ENCODE results near the gene S100A7. TPM values are rescaled to one million over a fixed set of nuclear protein-coding genes. Genes with fewer than 3 reads are reported as not detected.

S100A7 gene
- total RNA-seq (not detected), polyA plus RNA-seq (not detected)

DNA sequence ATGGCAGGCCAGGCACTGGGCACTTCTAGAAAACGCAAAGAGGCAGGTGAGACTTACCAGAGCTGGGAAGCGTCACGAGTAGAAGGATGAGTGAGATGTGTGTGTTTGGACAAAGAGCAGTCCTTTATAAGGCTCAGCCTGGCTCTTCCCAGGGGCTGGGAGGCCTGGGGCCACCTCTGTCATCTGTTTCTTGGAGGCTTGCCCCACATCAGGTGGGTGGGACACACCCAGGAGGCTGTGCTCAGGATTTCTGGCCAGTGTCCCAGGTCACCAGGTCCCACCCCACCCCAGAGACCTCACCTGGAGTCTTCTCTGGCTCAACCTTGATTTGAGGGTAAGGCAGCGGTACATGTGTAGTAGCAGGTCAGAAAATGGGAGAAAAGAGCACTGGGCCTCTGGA lies at the start of gene S100A7:
Gene S100A7, minus strand, starts transcription at position 101 of the 400 bp plus-strand sequence. CDS start 1,638 bp downstream, outside the sequence.
- no peak for DNase-seq (ENCODE audit: low spot score)
- no peaks in the 10 kb centered on the region for H3K36me3 ChIP-seq (ENCODE audit: control insufficient read depth in 4 of 4, insufficient read depth in 3 of 4, low read depth in 1 of 4, low read length in 3 of 4)
- H3K27me3 ChIP-seq (ENCODE audit: control insufficient read depth in 4 of 4, insufficient read depth in 4 of 4, low read length in 3 of 4): peaks cover 0 to 3% (median 0%) of the 10 kb centered on the region in 4 donors
- H3K4me3 ChIP-seq (ENCODE audit: low read depth in 1 of 3, low read length in 3 of 3): no peak within 1 kb of the TSS
- H3K9me3 ChIP-seq (ENCODE audit: control insufficient read depth in 4 of 4, low read length in 3 of 4): no peaks in the 10 kb centered on the region
- H3K27ac ChIP-seq (ENCODE audit: low read depth in 1 of 2, low read length in 2 of 2): no peak within 1 kb of the TSS
- H3K4me1 ChIP-seq (ENCODE audit: control insufficient read depth in 4 of 4, insufficient read depth in 4 of 4, low read length in 3 of 4): no peaks in the 10 kb centered on the region
- TF ChIP-seq EGR1 (IDR thresholded peaks at IDR 0.05; ENCODE audit: low read depth in 2 of 2) (no peak), GABPA (IDR thresholded peaks at IDR 0.05 in 1 of 2, conservative IDR thresholded peaks at IDR 0.05 in 1 of 2) (no peak), JUND (IDR thresholded peaks at IDR 0.05) (no peak), RXRA (IDR thresholded peaks at IDR 0.05) (no peak), TAF1 (conservative IDR thresholded peaks at IDR 0.05) (no peak), HNF4G (IDR thresholded peaks at IDR 0.05) (no peak), NR2F2 (IDR thresholded peaks at IDR 0.05) (no peak), HNF4A (conservative IDR thresholded peaks at IDR 0.05) (no peak), RAD21 (IDR thresholded peaks at IDR 0.05) (no peak), FOXA1 (IDR thresholded peaks at IDR 0.05) (no peak), YY1 (IDR thresholded peaks at IDR 0.05) (no peak), SP1 (IDR thresholded peaks at IDR 0.05) (no peak), FOXA2 (IDR thresholded peaks at IDR 0.05) (no peak)
- TF ChIP-seq, protein P1, sequence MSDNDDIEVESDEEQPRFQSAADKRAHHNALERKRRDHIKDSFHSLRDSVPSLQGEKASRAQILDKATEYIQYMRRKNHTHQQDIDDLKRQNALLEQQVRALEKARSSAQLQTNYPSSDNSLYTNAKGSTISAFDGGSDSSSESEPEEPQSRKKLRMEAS (IDR thresholded peaks at IDR 0.05): no peak
- TF ChIP-seq, protein P2, sequence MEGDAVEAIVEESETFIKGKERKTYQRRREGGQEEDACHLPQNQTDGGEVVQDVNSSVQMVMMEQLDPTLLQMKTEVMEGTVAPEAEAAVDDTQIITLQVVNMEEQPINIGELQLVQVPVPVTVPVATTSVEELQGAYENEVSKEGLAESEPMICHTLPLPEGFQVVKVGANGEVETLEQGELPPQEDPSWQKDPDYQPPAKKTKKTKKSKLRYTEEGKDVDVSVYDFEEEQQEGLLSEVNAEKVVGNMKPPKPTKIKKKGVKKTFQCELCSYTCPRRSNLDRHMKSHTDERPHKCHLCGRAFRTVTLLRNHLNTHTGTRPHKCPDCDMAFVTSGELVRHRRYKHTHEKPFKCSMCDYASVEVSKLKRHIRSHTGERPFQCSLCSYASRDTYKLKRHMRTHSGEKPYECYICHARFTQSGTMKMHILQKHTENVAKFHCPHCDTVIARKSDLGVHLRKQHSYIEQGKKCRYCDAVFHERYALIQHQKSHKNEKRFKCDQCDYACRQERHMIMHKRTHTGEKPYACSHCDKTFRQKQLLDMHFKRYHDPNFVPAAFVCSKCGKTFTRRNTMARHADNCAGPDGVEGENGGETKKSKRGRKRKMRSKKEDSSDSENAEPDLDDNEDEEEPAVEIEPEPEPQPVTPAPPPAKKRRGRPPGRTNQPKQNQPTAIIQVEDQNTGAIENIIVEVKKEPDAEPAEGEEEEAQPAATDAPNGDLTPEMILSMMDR (IDR thresholded peaks at IDR 0.05; ENCODE audit: low read depth, low read length, missing input control): no peak
- TF ChIP-seq, protein P3, sequence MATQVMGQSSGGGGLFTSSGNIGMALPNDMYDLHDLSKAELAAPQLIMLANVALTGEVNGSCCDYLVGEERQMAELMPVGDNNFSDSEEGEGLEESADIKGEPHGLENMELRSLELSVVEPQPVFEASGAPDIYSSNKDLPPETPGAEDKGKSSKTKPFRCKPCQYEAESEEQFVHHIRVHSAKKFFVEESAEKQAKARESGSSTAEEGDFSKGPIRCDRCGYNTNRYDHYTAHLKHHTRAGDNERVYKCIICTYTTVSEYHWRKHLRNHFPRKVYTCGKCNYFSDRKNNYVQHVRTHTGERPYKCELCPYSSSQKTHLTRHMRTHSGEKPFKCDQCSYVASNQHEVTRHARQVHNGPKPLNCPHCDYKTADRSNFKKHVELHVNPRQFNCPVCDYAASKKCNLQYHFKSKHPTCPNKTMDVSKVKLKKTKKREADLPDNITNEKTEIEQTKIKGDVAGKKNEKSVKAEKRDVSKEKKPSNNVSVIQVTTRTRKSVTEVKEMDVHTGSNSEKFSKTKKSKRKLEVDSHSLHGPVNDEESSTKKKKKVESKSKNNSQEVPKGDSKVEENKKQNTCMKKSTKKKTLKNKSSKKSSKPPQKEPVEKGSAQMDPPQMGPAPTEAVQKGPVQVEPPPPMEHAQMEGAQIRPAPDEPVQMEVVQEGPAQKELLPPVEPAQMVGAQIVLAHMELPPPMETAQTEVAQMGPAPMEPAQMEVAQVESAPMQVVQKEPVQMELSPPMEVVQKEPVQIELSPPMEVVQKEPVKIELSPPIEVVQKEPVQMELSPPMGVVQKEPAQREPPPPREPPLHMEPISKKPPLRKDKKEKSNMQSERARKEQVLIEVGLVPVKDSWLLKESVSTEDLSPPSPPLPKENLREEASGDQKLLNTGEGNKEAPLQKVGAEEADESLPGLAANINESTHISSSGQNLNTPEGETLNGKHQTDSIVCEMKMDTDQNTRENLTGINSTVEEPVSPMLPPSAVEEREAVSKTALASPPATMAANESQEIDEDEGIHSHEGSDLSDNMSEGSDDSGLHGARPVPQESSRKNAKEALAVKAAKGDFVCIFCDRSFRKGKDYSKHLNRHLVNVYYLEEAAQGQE (IDR thresholded peaks at IDR 0.05): no peak
- TF ChIP-seq, protein P4, sequence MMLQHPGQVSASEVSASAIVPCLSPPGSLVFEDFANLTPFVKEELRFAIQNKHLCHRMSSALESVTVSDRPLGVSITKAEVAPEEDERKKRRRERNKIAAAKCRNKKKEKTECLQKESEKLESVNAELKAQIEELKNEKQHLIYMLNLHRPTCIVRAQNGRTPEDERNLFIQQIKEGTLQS (IDR thresholded peaks at IDR 0.05): no peak
- TF ChIP-seq, protein P5, sequence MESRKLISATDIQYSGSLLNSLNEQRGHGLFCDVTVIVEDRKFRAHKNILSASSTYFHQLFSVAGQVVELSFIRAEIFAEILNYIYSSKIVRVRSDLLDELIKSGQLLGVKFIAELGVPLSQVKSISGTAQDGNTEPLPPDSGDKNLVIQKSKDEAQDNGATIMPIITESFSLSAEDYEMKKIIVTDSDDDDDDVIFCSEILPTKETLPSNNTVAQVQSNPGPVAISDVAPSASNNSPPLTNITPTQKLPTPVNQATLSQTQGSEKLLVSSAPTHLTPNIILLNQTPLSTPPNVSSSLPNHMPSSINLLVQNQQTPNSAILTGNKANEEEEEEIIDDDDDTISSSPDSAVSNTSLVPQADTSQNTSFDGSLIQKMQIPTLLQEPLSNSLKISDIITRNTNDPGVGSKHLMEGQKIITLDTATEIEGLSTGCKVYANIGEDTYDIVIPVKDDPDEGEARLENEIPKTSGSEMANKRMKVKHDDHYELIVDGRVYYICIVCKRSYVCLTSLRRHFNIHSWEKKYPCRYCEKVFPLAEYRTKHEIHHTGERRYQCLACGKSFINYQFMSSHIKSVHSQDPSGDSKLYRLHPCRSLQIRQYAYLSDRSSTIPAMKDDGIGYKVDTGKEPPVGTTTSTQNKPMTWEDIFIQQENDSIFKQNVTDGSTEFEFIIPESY (IDR thresholded peaks at IDR 0.05): no peak
- no peak within 1 kb of the TSS for H3K9ac ChIP-seq (ENCODE audit: low read depth in 1 of 2, low read length in 2 of 2)
- 83% methylated on average over 4 of the region's 4 CpGs for WGBS

Data from liver (tissue), 9 donors.